Measurements from ENCODE around the gene MRGPRF. TPM values are rescaled to one million over a fixed set of nuclear protein-coding genes. Genes with fewer than 3 reads are reported as not detected.

Gene MRGPRF
- total RNA-seq, 8 experiments from 2014 or later: 0.05 to 4.3 (median 0.57) TPM; not detected in 1

Other genes with a start within 250 kb of the MRGPRF start
- 10 to 100 TPM in 4 of 8 experiments, 1 to 10 TPM in 4; 1.6 to 67.8 (median 12.4) TPM for gene CPT1A, start 171.3 kb downstream of the MRGPRF start, total RNA-seq
- gene MRPL21, start 109.4 kb downstream of the MRGPRF start, total RNA-seq: 100 to 1,000 TPM in 3 of 8 experiments, 10 to 100 TPM in 5; 78.5 to 150 (median 92.6) TPM
- 10 to 100 TPM in 5 of 8 experiments, 1 to 10 TPM in 3; 6.7 to 21.0 (median 10.3) TPM for gene IGHMBP2, start 109.4 kb downstream of the MRGPRF start, total RNA-seq
- under 1 TPM in 1 of 8 experiments, not detected in 7; 0.21 TPM for gene MRGPRD, start 32.3 kb downstream of the MRGPRF start, total RNA-seq
- 10 to 100 TPM in 3 of 8 experiments, 1 to 10 TPM in 5; 3.6 to 17.2 (median 5.6) TPM for gene TPCN2, start 35.7 kb upstream of the MRGPRF start, total RNA-seq
- 1 to 10 TPM in 1 of 8 experiments, under 1 TPM in 6, not detected in 1; 0.14 to 1.2 (median 0.56) TPM for gene SMIM38, start 142.7 kb upstream of the MRGPRF start, total RNA-seq